ENCODE results near the gene MEOX1. TPM values are rescaled to one million over a fixed set of nuclear protein-coding genes. Genes with fewer than 3 reads are reported as not detected.

MEOX1 gene
- total RNA-seq, 1 donor from 2014 or later: 17.2 TPM

DNA sequence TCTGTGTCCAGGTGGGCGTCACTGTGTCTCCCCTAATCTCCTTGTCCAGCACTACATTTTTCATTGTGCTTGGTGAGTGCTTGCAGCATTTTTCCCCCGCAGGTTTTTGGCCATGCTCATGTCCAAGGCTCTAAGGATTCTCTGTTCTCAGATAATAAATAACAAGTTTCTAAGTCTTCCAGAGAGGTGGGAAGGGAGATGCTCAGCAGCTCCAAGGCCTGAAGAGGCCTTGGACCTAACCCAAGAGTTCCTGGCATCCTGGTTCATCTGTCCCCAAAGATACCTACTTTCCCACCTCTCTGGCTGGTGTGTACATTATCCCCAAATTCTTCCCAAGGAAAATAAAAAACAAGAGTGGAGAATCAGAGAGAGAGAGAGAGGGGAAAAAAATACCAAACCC lies 45.3 kb downstream of the MEOX1 start:
- Mint-ChIP-seq H3K4me3 (no peak overlapping the region), H3K27me3 (peaks cover 3% of the 10 kb centered on the region)

DNA sequence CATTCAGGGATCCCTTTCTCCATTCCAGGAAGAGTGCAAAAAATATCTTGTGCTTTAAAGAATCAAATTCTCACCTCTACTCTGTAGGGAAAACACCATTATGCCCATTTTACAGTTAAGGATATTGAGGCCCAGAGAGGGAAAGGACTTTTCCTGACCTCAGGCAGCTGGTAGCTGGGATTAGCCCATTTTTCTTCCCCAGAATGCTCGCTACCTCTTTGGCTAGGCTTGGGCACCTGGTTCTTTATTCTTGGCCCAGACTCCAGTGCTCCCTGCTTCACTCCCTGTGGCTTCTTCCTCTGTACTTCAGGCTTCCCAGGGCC lies 45.7 kb downstream of the MEOX1 start:
- TF ChIP-seq, protein P1, sequence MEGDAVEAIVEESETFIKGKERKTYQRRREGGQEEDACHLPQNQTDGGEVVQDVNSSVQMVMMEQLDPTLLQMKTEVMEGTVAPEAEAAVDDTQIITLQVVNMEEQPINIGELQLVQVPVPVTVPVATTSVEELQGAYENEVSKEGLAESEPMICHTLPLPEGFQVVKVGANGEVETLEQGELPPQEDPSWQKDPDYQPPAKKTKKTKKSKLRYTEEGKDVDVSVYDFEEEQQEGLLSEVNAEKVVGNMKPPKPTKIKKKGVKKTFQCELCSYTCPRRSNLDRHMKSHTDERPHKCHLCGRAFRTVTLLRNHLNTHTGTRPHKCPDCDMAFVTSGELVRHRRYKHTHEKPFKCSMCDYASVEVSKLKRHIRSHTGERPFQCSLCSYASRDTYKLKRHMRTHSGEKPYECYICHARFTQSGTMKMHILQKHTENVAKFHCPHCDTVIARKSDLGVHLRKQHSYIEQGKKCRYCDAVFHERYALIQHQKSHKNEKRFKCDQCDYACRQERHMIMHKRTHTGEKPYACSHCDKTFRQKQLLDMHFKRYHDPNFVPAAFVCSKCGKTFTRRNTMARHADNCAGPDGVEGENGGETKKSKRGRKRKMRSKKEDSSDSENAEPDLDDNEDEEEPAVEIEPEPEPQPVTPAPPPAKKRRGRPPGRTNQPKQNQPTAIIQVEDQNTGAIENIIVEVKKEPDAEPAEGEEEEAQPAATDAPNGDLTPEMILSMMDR (conservative IDR thresholded peaks at IDR 0.05): no peak
- Mint-ChIP-seq H3K9me3 (no peaks in the 10 kb centered on the region), H3K4me1 (ENCODE audit: unreplicated experiment) (peaks cover 23% of the 10 kb centered on the region), H3K27ac (no peak overlapping the region), H3K4me3 (no peak overlapping the region), H3K36me3 (no peaks in the 10 kb centered on the region), H3K27me3 (peaks cover 3% of the 10 kb centered on the region)
- no peak for DNase-seq (ENCODE audit: extremely low spot score, unreplicated experiment)

More for the DNA sequence above, 45.3 kb downstream of the MEOX1 start:
- Mint-ChIP-seq H3K27ac (no peak overlapping the region), H3K4me1 (ENCODE audit: unreplicated experiment) (peaks cover 23% of the 10 kb centered on the region), H3K36me3 (no peaks in the 10 kb centered on the region), H3K9me3 (no peaks in the 10 kb centered on the region)
- DNase-seq (ENCODE audit: extremely low spot score, unreplicated experiment): no peak
- TF ChIP-seq, protein P1 (conservative IDR thresholded peaks at IDR 0.05): no peak

DNA sequence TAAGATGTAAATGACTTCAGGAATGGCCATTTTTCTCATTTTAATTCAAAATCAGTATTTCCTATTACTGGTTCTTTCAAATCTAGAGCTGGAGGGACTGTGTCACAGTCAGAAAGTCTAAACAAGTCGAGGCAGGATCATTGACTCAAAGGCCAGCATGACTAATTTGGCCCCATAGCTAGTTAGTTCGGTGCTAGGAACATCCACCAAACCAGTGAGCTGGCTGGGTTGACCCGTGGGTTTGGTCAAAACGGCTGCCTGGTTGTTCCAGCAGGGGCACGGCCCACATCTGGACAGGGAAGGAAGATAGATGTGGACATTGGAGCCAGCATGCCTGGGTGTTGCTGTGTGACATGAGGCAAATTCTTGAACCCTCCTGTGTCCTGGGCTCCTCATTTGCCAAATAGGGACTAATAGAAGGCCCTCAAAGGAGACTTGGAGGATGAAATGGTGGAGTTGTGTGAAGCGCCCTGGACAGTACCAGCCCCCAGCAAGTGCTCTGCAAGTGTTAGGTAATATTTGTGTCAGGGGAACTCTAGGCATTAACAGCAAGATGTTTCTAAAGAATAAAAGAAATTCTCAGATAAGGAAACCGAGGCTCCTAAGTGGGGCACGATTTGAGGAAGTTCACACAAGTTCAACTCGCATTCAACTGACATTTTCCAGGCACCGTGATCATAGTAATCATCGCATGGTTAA lies 46.2 kb downstream of the MEOX1 start:
- H3K36me3 Mint-ChIP-seq: no peaks in the 10 kb centered on the region
- peaks cover 3% of the 10 kb centered on the region for H3K27me3 Mint-ChIP-seq
- TF ChIP-seq, protein P1 (conservative IDR thresholded peaks at IDR 0.05): no peak
- peaks cover 20% of the 10 kb centered on the region for H3K4me1 Mint-ChIP-seq (ENCODE audit: unreplicated experiment)
- H3K4me3 Mint-ChIP-seq: no peak overlapping the region
- H3K27ac Mint-ChIP-seq: no peak overlapping the region
- no peak for DNase-seq (ENCODE audit: extremely low spot score, unreplicated experiment)
- no peaks in the 10 kb centered on the region for H3K9me3 Mint-ChIP-seq

DNA sequence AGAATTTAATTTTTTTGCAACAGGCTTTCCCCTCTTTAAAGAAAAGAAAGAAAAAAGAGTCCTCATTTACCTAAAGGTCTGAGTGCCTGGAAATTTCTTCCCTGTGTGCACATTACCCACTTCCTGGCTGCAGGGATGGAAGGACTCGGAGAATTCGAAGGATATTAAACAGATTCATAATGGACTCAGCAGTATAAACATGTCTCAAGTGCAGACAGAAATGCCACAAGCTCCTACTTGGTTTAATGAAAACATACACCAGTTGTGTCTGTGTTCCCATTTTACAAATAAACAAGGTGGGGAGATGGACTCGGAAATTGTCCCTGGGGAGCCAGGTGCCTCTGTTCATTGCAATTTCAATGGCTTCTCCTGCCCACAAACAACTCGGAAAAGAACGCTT lies 47.2 kb downstream of the MEOX1 start:
- Mint-ChIP-seq H3K4me1 (ENCODE audit: unreplicated experiment) (peaks cover 16% of the 10 kb centered on the region), H3K9me3 (no peaks in the 10 kb centered on the region), H3K4me3 (no peak overlapping the region), H3K36me3 (no peaks in the 10 kb centered on the region), H3K27ac (no peak overlapping the region), H3K27me3 (peaks cover 3% of the 10 kb centered on the region)
- TF ChIP-seq, protein P1 (conservative IDR thresholded peaks at IDR 0.05): no peak
- no peak for DNase-seq (ENCODE audit: extremely low spot score, unreplicated experiment)

DNA sequence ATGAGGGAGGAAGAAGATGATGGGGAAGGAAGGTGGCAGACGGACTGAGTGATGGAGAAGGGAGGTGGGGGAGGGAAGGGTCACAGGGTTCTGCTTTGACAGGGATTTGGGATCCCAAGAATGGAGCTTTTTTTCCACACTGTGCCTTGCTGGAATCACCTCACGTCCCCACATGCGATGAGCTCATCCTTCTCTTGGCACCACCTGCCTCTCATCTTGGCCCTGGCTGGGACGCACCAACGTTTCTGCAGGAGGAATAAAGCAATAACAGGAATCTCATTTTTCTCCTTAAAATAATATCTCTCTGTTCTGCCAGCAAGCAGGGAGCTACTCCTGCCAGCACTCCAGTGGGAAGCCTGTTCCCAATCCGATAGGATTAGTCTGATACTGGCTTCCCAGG lies 47.8 kb downstream of the MEOX1 start:
- no peaks in the 10 kb centered on the region for H3K36me3 Mint-ChIP-seq
- H3K27ac Mint-ChIP-seq: no peak overlapping the region
- H3K4me1 Mint-ChIP-seq (ENCODE audit: unreplicated experiment): peaks cover 13% of the 10 kb centered on the region
- TF ChIP-seq, protein P1 (conservative IDR thresholded peaks at IDR 0.05): no peak
- H3K27me3 Mint-ChIP-seq: peaks cover 3% of the 10 kb centered on the region
- DNase-seq (ENCODE audit: extremely low spot score, unreplicated experiment): no peak
- no peaks in the 10 kb centered on the region for H3K9me3 Mint-ChIP-seq
- no peak overlapping the region for H3K4me3 Mint-ChIP-seq

Data from type B pancreatic cell (in vitro differentiated cells).